ENCODE data around the gene WDR46.

GRCh38 chr6:33277663-33278391, 11.2 kb downstream of the WDR46 start:
- TF ChIP-seq POLR2A (IDR thresholded peaks at IDR 0.05; ENCODE audit: low read length) (no peak), GATA1 (IDR thresholded peaks at IDR 0.05; ENCODE audit: low read depth, low read length) (no peak)
